G401.6 (cell line): ENCODE results near the gene LAPTM5.

ENCODE experiments used
- FAIRE-seq: peaks from 2 replicates; lab custom pipeline; 2012; peaks lifted over from hg19 to GRCh38; lab: Jason Lieb, UNC

Gene LAPTM5

DNA sequence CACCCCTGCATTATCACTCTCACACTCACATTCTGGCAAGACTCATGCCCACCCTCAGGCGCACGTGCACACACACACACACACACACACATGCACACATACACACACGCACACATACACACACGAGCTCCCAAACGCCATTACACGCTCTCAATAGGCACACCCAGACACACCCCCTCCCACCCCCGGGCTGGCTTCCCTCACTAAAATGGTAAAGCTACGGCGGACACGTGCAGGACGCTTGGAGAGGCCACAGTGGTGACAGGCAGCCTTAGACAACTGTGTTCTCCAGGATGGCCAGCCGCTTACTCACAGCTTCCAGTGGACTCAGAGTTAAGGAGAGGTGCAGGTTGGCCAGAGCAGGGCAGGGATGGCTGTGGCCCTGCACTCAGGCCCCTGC is 44.3 kb downstream of the LAPTM5 start:
- no peak for FAIRE-seq

DNA sequence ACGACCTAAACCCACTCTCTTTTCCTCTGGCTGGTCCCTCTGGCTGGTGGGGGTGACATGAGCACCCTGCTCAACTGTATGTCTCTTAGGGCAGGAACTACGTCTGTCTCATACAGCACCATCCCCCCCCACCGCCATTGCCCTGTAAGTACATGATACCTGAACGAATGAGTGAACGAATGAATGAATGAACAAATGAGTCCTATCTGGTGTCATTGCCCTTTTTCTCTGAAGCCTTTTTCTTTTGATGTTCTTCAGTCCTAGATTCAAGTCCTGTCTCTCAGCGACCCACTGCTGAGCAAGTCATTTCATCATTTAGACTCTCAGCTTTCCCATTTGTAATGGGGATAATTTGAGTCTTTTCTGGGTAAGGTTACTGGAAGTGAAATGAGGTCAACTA is 45.0 kb downstream of the LAPTM5 start:
- FAIRE-seq, result no peak

DNA sequence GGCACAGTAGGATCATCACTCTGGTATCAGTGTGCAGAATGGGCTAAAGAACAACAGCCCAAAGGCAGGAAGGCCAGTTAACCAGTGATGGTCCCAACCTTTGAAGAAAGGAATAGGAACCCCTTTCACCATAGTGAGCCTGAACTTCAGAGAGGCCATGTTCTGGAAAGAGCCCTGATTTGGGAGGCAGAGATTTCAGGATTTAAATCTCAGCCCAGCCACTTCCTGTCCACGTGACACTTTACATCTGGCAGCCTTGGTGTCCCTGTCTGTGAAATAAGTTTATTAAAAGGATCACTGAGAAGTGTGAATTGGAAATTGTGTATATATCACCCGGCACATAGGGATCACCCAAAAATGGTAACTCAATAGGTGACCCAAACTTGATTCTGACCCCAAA is 47.2 kb downstream of the LAPTM5 start:
- no peak for FAIRE-seq

DNA sequence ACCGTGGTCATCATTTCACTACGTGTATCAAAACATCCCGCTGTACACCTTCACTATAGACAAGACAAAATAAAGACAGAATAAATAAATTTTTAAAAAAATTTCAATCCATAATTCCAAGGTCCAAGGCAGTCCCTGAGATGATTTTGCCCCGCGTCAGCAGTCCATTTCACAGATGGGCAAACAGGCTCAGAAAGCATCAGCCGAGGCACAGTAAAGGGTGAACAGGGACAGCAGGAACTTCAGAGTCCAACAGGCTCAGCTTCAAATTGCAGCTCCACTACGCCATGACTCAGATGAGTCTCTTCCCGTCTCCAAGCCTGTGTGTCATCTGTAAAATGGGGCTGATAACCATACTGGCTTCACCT is 49.2 kb downstream of the LAPTM5 start:
- FAIRE-seq, result no peak

DNA sequence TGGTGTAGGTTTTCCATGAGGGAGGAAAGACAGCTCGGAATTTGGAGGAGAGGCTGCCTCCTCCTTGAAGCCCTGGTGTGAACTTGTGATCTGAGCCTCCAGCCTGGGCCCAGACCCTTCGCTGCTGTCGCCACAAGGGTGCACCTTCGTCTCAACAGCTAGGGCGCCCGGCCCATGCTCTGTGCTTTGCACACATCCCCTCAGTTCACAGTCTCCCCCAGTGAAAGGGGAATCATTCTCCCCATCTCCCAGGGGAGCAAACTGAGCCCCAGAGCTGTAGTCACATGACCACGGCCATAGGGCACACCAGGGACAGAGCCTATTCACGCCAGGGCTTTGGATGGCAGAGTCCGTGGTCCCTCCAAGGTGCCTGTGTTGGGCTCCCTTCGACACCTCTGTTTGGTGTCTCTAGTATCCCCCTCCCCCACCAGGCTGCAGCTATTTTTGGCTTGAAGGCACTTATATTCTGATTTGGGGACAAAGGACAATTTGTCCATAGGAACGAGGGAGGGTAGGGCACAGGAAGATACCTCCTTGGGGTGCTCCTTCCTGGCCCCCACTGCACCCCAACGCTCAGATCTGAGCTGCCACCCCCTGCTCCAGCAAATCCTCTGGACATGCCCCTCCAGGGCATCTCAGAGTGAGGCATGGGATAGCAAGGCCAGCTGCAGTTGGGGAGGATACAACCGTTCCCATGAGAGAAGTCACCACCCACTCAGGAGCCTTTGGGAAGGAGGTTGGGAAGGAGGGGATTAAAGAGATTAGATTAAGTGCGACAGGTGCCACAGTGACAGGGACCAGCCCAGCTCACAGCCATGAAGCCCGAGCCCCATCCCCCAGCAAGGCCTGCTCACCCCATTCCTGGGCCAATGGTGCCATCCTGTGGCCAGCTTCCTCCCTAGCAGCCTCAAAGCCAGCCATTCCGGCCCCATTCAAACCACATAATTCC is 49.9 kb downstream of the LAPTM5 start:
- peak; percentile 53 for FAIRE-seq

DNA sequence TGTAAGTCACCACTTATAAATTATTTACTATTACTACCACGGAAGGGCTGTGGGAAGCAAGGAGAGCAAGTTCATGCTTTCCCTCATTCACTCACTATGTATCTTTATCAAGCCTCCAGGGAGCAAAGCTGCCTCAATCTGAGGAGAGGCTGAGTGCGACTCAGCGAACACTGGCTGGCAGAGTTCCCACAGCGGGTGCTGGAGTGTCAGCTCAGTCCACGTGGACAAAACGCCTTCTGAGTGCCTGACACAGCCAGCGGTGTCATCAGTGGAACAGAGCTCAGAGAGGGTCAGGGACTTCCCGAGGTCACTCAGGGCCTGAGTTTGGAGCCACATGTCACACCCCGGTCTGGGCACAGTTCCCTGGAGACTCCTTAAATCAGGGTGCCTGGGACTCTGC is 51.0 kb downstream of the LAPTM5 start:
- FAIRE-seq, result no peak

DNA sequence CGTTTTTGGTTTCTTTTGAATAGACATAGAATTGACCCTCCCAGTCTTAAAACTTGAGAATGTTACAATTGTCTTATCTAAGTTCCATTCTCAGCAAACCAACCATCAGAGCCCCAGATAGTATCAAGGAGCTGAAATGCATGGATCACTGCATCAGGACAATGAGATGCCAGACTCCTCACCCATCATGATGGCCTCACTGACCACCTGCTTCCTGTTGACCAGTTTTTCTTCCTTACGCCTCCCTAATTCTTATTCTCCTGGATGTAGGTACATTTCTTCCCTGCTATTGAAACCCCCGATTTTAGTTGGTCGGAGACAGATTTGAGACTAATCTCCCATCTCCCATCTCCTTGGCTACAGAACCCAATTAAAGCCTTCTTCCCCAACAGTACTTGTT is 51.9 kb downstream of the LAPTM5 start:
- no peak for FAIRE-seq

DNA sequence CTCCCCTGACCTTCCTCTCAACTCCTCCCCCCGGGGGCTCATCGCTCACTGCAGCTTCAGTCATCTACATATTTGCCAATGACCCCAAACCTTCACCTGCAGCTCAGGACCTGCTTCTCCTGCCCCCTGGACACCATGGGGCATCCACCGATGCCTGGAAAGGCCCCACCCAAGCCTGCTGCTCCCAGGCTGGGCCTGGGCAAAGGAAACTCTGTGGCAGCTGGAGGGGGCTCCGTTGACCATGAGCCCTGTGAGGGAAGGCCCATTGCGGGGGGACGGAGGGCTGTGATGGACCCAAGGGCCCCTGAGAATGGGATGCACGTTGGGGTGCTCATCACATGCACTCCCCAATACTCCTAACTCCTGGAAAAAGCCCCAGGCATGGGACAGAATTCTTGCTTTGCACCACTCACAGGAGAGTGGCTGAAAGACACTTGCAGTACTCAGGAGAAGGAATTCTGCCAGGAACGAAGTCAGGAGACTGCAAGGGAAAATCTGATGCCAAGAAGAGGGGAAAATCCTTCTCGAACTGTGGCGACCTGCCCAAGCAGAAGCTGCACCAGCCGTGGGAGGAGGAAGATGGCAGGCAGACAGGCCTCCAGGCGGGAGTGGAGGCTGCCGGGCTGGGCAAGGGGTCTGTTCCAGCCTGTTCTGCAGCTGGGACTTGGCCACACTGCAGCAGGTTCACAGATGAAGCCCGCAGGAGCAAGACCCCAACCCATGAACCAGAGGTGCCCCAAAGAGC is 52.6 kb downstream of the LAPTM5 start:
- FAIRE-seq, result no peak

DNA sequence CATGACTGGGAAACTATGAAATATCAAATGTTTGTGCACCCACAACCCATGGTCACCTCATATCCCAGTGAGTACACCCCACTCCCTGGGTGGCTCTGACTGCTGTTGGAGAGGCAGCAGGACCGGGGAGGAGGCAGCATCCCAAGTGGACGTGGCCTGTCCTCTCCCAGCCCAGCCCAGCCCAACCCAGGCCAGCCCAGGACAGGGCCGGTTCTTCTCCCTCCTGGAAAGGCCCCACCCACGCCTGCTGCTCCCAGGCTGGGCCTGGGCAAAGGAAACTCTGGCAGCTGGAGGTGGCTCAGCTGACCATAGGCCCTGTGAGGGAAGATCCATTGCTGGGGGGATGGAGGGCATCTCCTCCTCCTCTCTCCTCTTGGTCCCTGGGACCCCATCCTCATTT is 53.3 kb downstream of the LAPTM5 start:
- FAIRE-seq, result no peak

DNA sequence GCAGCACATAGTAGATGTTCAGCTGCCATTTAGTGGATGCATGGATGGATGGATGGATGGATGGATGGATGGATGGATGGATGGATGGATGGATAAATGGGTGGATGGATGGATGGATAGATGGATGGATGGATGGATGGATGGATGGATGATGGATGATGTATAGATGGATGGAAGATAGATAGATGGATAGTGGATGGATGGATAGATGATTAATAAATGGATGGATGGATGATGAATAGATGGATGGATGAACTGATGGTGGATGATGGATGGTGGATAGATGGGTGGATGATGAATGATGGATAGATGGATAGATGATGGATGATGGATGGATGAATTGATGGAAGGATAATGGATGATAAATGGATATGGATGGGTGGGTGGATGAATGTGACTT is 54.8 kb downstream of the LAPTM5 start:
- FAIRE-seq, result no peak

DNA sequence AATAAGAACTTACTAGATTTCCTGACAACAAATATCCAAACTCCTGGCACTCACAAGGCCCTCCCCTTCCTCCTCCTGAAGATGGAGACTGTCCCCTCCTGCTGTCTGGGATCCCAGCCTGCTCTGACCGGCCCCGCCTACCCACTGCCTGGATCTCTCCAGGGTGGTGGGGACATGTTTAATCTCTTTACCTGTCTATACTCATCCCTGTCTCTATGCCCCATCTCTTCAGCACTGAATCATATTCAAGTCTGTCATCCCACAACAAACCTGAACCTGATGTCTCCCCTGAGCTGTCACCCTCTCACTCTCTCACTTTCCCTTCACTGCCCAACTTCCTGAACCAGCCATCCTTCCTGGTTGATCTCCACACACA is 56.3 kb downstream of the LAPTM5 start:
- FAIRE-seq, result no peak

DNA sequence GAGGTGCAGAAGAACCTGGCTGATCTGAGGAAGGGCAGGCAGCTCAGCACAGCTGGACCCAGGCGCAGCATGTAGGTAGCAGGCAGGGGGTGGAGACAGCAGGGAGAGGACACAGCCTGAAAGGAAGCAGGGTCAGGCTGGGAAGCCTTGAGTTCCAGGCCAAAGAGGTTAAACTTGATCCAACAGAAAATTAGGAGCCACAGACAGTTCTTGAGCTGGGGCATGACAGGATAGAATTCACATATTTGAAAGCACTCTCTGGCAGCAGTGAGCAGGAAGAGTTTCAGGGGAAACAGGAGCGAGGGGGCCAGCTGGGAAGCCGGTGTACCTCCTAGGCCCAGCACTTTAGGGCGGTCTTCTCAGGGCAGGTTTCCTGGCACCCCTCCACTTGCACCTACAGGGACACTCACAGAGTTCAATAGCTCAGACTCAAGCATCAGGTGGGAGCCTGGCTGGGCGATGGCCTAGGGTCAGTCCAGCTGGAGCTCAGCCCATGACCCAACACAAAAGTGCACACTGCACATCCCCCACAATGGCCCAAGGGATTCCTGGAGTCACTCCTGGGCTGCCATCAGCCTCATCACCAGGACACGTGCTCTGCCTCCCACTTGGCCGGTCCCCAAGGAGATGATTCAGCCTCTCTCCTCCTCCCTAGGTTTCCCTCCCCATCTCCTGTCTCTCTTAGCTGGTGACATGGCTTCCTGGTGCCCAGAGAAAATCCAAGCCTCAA is 56.9 kb downstream of the LAPTM5 start:
- no peak for FAIRE-seq

DNA sequence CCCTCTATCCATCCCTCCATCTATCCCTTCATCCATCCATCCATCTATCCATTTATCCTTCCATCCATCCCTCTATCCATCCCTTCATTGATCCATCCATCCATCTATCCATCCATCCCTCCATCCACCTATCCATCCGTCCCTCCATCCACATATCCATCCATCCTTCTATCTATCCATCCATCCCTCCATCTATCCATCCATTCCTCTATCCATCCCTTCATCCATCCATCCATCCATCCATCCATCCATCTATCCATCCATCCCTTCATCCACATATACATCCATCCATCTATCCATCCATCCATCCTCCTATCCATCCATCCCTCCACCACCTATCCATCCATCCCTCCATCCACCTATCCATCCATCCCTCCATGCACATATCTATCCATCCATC is 57.8 kb downstream of the LAPTM5 start:
- no peak for FAIRE-seq

DNA sequence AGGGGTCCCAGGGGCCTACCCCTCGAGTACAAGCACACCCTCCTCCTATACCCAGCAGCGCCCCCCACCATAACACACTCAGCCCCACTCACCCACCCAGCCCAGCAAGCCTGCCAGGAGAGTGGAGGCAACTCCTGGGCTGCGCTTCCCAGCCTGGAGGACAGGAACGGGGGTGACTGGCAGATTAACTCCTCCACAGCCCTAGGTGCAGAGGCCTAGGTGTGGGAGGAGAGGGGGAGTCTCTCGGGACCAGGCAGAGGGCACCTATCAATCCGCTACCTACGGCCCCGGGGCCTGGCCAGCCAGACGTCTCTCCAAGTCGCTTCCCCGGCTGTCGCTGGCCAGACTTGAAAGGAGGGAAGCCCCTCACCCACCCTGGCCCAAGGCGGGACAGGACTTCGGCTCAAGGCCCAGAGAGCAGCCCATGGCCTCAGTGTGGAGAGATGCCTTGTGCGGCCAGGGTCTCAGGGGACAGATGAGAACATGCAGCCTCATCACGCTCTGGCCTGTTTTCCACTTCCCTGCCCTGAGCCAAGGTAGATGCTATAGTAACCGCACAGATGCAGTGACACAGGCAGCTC is 59.1 kb downstream of the LAPTM5 start:
- FAIRE-seq, result no peak

DNA sequence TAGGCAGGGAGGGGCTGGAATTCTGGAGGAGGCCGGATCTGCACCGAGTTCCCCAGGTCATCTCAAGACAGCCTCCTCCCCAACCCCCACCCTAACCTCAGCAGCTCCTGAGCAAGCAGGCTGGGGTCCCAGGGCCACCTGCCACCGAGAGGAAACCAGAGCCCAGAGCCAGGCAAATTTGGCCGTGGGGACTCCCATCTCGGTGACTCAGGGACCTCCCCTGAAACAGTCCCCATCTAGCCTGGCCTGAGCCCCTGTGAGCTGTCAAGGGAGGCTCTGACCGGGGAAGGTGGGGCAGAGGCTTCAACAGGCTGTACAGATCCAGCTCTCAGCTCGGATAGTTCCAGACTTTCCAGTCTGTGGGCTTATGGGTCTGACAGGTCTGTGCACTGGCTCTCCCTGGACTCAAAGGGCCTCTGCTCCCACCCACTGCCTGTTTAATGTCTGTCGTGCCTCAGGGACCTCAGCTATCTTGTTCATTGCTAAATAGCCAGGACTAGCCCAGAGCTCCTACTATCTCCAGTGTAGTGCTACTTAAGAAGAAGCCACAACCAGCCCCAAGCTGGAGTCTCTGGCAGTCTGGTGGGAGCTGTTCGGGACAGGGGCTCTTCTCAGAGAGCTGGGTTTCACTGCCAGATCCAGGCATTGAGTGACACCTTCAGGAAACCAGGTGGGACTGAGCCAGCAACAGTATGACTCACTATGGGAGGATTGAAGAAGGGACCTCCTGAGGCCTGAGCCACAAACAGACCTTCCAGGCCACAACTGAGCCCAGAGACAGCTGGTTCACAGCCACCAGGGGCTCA is 59.8 kb downstream of the LAPTM5 start:
- no peak for FAIRE-seq

DNA sequence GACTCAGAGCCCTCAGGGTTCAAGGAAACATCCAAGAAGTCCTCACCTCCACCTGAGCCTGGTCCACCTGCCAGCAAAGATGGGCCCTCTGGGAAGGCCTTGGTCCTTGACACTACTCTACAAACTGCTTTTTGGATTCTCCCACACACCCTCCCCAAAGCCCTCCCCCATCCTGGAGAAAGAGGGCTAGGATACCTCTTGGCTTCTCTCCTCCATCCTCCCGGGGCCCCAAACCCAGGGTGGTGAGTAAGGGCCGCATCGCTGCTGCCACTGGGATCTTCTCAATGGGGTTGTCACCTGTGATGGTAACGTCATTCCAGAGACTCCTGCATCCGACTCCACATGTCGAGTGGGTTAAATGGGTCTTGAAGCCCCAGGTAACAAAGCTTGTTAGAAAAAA is 60.7 kb downstream of the LAPTM5 start:
- FAIRE-seq, result no peak

DNA sequence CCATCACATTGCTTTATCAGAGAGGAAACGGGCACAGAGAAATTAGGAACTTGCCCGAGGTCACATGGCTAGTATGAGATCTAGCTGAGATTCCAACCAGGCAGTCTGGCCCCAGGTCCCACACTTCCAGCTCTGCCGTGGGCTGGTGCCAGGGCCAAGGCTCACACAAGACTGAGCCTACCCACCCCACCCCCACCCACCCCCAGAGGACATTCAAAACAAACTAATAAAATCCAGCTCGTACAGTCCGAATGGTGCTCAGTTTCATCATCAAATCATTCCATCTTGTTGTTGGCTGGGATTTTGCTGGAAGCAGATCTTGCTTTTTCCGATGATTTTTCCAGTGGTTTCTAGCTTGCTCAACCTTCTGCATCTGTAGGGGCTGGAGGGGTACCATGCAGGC is 62.1 kb downstream of the LAPTM5 start:
- no peak for FAIRE-seq

DNA sequence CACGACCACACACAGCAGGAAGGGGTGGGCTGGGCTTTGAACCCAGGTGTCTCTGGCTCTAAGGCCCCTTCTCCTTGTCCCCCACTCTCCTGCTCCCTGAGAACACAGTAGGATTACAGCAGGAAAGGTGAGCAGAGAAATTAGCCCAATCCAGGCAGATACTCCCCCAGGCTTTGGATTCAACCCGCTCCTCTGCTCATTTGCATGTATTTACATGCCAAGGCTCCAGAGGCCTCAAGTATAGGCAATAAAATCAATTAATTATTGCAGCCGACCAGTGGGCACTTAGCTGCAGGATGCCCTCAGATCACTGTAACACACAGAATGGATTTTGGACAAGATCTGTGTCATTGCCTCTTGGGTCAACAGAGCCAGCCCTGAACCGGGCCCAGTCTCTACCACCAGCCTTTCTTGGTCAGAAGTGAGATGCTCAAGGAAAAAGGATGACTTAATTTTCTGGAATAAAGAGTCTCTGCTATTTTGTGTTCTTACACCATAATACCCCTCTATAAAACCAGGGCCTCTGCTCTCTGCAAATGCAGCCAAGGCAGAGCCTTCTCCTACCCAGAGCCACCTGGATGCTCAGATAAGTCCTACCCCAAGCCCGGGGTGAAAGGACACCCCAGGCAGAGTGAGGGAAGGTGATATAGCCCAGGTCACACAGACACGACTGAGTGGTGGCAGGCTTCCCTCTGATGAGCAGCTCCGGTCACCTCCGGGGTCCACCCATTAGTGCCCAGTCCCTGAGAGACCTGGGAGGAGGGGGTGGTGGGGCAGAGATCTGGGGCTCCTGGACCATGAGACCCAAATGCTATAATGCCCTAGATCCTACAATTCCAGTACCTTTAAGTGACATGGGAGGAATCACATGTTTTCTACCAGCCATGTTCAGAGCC is 63.0 kb downstream of the LAPTM5 start:
- FAIRE-seq, result no peak

DNA sequence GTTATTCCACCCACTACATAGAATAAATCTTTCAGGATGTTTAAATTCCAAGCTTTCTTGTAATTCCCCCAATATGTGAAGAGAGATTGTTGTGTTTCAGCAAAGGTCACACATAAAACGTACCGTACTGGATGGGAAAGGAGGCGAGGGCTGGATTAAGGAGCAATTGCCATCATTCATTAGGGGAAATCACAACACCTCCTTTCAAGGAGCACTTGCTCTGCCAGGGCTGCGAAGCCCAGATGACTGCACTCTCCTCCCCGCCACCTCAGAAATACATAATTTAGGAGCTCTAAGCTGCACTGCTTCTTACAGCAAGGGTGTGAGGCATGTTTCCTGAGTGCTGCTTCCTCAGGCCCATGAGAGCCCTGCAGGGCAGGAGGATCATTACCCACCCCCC is 63.8 kb downstream of the LAPTM5 start:
- FAIRE-seq, result no peak

DNA sequence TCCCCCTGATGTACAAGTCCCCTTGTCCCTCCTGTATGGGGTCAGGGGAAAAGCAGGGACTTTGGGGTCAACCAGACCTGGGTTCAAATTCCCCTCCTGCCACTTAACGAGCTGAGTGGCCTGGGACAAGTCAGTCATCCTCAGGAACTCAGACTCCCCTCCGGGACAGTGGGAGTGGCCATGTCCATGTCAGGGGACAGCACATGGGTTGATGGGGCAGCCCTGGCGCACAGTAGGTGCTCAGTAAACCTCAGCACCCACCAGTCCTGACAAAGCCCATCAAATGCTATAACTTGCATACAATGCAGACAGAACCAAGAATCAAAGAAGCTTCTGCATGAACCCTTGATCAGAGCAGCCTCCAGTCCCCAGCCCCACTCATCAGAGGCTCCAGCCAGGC is 64.2 kb downstream of the LAPTM5 start:
- no peak for FAIRE-seq

DNA sequence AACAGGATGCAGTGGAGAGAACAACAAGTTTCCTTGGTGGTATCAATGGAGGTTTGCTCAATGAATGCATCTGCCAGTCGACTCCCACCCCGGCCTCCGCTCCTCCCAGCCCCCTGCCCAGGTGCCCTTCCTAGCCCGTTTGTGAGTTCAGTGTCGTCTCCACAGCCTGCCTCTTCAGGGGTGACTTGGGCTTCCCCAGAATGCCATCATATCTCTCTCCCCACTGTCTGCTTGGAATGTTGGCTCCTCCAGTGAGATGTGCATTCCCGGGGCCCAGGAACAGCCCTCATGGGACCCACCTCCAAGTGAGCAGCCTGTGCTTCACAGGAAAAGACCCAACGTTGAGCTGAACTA is 64.6 kb downstream of the LAPTM5 start:
- no peak for FAIRE-seq
